KBM-7 (cell line): ENCODE data around the gene ZSCAN10.

Experiments used
- DNase-seq: peaks from one replicate; pipeline ENCODE4 v3.0.0-alpha.2; 2015
- in situ Hi-C: fragments of 300-500 bp; cut with MboI; formaldehyde crosslinking; loops from 2 replicates; pipeline ENCODE4 v1.14.3; 2020; ENCODE audit warnings: low sequenced_read_pairs, low pct_unique_long_range_greater_than_20kb, mixed read lengths

The ZSCAN10 gene

GRCh38 chr16:3113765-3114479 is 14.8 kb upstream of the ZSCAN10 start:
- no peak for DNase-seq
- in situ Hi-C loops = no loop called here

GRCh38 chr16:3112881-3113574 is 13.9 kb upstream of the ZSCAN10 start:
- no peak for DNase-seq
- in situ Hi-C loops = no loop called here

GRCh38 chr16:3112058-3112880 is 13.2 kb upstream of the ZSCAN10 start, which contains the start of gene ZNF205:
Gene ZNF205, plus strand, starts transcription at chr16:3112586. Its CDS starts 845 bp downstream, at chr16:3113431.
- no peak for DNase-seq
- in situ Hi-C loops = no loop called here

GRCh38 chr16:3106205-3106928 is 7.3 kb upstream of the ZSCAN10 start:
- in situ Hi-C loops = no loop called here
- peak; percentile 88 for DNase-seq

- in situ Hi-C loops = no loop called here
- peak; percentile 92 for DNase-seq
Observed at GRCh38 chr16:3101841-3102470, 2.9 kb upstream of the ZSCAN10 start.

- in situ Hi-C loops = no loop called here
- DNase-seq = peak; percentile 79
Observed at GRCh38 chr16:3101018-3101840, 2.1 kb upstream of the ZSCAN10 start.

- DNase-seq = peak; percentile 90
- in situ Hi-C loops = no loop called here
Observed at GRCh38 chr16:3099732-3100499, 822 bp upstream of the ZSCAN10 start.

GRCh38 chr16:3099395-3099731 is 269 bp upstream of the ZSCAN10 start:
- in situ Hi-C loops = no loop called here
- DNase-seq = no peak

GRCh38 chr16:3097266-3097665 is 1.8 kb downstream of the ZSCAN10 start:
- in situ Hi-C loops = no loop called here

GRCh38 chr16:3096362-3096761 is 2.7 kb downstream of the ZSCAN10 start:
- DNase-seq = no peak
- in situ Hi-C loops = no loop called here

More at GRCh38 chr16:3097266-3097665, 1.8 kb downstream of the ZSCAN10 start:
- DNase-seq = no peak

GRCh38 chr16:3095869-3096268 is 3.2 kb downstream of the ZSCAN10 start:
- peak; percentile 88 for DNase-seq
- in situ Hi-C loops = no loop called here

GRCh38 chr16:3094289-3095027 is 4.6 kb downstream of the ZSCAN10 start:
- peak; percentile 79 for DNase-seq
- in situ Hi-C loops = no loop called here

GRCh38 chr16:3092501-3092941 is 6.6 kb downstream of the ZSCAN10 start:
- DNase-seq = no peak
- in situ Hi-C loops = no loop called here

- in situ Hi-C loops = no loop called here
- DNase-seq = no peak
Observed at GRCh38 chr16:3091551-3091950, 7.5 kb downstream of the ZSCAN10 start.

- in situ Hi-C loops = no loop called here
- DNase-seq = no peak
Observed at GRCh38 chr16:3089717-3090592, 9.1 kb downstream of the ZSCAN10 start.
